Liver (tissue), 3 donors: ENCODE data around the gene BPTF.
"Not testable (repeated sequence)": the region's sequence is repeated elsewhere in the genome, so short reads cannot be mapped to it uniquely, and the experiment has no call there.

Source experiments
- CTCF ChIP-seq: fragments of 150-350 bp; IDR thresholded peaks from 2 replicates; pipeline ENCODE4 v1.5.1; 2017; ENCODE audit warnings: improper control_type of control experiment, low read depth, low read length; ENCODE audit not compliant: missing input control
- FOXA1 ChIP-seq: IDR thresholded peaks from 2 replicates; pipeline ENCODE4 v1.6.1; 2016; ENCODE audit warnings: antibody characterized with exemption
- HNF4A ChIP-seq, 2 donors: conservative IDR thresholded peaks; 2 replicates each; pipeline ENCODE4 v1.6.1; 2016; ENCODE audit warnings: antibody characterized with exemption in 2 of 2, mild to moderate bottlenecking in 2 of 2
- donor health status: healthy.
- donor health status: healthy.

- TF ChIP-seq CTCF; FOXA1; HNF4A (conservative IDR thresholded peaks at IDR 0.05): not testable (repeated sequence)
Measured at GRCh38 chr17:67996301-67997171, 171.2 kb downstream of the BPTF start, which contains the start of gene C17orf58.
